GM21619 (cell line): ENCODE data around the gene CTDSP2.
"Not testable (repeated sequence)": the region's sequence is repeated elsewhere in the genome, so short reads cannot be mapped to it uniquely, and the experiment has no call there.

Experiments used
- ATAC-seq: cut with Tn5 transposase; IDR thresholded peaks from one replicate; pipeline ENCODE4 v1.9.1; 2021; ENCODE audit not compliant: unreplicated experiment

Gene CTDSP2, protein sequence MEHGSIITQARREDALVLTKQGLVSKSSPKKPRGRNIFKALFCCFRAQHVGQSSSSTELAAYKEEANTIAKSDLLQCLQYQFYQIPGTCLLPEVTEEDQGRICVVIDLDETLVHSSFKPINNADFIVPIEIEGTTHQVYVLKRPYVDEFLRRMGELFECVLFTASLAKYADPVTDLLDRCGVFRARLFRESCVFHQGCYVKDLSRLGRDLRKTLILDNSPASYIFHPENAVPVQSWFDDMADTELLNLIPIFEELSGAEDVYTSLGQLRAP

DNA sequence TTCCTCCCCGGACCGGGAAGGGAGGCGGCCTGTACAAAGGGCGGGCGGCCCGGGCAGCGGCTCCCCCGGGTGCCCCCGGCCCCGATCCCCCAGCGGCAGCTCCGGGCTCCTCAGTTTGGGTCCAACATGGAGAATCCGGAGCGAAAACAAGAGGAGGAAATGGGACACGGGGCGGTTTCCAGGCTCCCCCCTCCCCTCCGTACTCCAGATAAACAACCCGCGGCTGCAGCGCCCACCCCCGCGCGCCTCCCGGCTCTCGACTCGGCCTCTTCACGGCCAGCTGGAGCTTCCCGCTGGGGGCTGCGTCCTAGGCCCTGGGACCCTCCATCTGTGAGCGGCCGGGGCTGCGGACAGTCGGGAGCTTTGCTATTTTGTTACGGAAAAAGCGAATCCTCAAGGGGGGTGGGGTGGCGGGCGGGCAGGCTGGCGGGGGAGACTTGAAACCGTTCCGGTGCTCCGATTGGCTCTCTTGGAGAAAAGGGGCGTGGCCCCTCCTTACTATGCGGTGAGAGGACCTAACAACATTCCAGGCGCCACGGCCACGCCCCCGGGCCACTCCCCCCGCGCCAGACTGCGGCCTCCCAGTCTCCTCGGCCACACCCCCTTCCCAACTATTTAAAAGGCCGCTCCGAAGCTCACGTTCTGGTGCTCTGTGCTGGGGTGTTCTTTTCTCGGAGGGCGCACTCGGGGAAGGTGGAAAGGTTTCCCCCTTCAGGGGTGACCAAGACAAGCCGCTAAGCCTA lies at the start of gene CTDSP2:
CTDSP2 (minus strand) TSS at position 153 of the 743 bp plus-strand sequence. CDS start 294 bp downstream, outside the sequence.
- peak; percentile 46 for ATAC-seq

DNA sequence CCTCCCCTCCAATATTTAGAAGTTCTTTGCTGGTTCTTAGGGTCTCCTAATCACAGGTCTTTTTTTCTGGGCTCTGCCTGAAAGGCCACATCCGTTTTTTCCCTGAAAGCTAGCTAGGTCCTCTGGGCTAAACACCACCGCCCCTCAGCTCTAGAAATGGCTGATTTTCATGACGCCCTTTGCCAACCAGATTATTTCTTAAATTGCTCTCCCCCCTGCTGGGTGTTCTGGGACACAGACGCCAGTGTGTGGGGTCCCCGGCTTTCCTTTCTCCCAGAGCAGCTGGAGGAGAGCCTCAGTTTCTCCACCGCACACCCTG lies 49.5 kb upstream of the CTDSP2 start:
- ATAC-seq: no peak

DNA sequence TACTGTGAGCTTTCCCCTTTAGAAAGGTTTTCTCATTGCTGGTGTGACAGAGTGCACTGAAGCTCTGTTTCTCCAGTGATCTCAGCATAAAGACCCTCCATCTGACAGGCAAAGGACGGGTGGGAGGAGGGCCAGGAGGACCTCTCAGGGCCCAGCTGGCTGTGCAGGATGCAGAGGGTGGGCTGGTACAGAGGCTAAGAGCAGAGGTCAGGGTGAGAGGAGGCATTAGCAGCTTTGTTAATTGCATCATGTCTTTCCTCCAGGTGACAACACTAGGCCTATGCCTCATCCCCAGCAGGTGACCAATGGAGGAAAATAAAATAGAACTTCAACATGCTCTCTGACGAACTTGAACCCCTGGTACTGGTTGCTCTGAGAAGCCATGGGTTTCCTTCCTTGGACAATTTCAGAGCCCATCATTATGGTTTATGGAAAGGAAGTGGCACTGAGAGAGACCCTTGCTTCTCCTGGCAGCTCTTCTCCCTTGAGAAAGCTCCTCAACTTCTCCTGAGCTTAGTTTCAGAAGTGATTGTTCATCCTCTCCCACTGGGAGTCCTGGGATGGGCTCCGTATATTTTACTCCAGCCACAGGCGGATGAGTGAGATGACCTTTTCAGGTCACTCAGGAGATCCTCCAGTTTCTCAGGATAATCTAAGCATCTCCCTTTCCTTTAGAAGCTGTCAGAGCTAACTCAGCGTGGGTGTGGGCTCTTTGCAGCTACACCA lies 49.0 kb upstream of the CTDSP2 start:
- no peak for ATAC-seq

DNA sequence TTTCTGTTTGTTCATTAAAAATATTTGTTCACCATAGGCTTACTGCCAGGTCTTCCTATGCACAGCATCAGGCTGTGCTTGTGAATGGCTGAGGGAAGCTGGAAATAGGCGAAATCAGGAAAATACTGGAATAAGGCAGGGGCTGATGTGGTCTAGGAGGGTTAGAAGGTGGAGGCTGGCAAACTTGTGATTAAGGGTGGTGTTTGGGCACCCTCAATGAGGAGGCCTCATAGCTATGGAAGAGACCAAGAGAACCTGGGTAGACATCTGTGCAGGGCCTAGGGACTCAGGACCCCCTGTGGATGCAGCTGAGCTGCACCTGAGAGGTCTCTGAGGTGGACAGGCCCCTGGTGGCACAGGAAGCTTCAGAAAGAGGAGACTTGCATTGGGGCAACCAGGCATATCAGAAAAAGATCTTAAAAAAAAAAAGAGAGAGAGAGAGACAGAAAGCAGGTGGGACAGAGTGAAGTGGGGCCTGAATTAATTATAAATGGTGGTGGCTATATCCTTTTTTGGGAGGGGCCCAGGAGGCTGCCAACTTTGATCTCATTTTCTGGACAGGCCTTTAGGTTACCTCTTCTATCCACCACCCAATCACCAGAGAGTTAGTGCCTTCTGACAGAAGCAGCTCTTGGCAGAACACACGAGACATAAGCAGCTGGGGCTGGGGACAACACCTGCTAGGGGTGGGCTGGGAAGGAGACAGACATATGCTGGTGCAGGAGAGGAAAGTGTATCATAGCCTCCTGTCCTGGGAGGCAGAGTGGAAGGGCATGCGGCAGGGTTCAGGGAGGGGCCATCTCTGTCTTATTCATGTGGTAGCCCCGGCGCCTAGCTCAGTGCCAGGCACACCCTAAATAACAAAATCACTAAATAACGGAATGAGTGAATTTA lies 48.1 kb upstream of the CTDSP2 start:
- ATAC-seq: no peak

DNA sequence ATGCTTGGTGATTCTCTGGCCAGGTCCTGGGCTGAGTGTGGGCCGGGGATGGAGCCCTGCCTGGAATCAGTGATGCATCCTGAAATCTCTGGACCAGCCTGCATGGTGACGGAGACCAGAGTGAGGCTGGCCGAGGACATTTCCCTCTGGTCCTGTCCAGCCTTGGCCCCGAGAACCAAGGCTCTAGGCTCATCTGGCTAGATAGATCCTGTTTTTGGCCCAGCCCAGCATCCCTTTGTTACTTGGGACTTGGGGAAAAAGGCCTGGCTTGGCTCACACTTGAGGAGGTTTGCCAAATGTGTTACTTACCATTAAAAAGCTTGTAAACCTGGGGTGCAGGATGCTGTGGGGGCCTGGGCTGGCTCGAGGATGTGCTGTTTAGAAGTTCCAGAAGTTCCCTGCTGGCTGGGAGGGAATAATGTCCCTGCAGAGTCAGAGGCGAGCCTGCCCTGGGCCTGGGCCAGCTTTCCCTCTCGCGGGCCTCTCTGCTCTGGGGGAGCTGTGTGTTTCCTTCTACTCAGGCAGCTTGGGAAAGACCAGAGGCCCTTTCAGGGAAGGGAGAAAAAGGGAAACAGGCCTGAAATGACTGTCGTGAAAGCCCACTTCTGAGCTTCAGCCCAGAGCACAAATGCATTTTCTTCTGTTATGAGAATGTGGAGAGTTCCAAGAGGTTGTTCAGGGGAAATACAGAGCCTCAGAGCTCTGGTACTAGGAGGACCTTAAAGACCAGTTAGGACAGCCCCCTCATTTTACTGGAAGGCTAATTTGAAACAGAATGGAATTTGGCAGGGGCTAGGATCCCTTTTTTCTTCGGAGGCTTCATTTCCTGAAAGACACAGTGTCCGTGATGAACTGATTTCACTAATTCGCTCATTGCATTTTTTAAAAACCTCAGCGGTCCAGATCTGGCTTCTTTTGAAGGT lies 47.2 kb upstream of the CTDSP2 start:
- ATAC-seq: no peak

DNA sequence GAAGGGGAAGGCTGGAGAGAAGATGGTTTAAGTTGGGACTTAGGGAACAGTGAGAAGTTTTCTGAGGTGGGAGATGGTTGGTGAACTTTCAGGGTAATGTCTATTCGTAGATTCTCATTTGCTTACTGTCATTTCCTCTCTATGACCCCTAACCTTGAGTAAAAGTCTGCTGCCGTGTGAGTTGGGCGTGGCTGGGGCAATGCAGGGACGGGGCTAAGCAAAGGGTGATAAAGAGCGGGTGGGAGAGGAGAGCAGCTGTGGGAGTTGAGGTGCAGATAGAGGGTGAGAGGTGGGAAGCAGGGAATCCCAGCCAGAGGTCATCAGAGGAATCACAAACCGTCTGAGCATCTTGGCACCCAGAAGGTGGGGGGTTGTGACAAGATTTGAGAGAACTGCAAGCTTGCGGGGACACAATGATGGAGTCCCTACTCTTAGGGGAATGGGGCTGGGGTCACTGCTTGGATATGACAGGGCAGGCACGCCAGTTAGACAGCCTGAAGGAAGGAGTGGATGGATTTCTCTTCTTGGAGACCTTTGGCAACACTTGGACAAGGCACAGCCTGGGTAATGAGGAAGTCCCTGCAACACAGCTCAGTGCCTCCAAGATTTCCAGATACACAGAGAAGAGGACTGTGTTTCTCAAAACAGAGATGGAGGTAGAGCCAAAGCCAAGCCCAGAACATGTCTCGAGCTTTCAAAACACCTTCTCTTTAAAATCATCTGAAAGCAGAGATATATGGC lies 45.9 kb upstream of the CTDSP2 start:
- ATAC-seq: no peak

DNA sequence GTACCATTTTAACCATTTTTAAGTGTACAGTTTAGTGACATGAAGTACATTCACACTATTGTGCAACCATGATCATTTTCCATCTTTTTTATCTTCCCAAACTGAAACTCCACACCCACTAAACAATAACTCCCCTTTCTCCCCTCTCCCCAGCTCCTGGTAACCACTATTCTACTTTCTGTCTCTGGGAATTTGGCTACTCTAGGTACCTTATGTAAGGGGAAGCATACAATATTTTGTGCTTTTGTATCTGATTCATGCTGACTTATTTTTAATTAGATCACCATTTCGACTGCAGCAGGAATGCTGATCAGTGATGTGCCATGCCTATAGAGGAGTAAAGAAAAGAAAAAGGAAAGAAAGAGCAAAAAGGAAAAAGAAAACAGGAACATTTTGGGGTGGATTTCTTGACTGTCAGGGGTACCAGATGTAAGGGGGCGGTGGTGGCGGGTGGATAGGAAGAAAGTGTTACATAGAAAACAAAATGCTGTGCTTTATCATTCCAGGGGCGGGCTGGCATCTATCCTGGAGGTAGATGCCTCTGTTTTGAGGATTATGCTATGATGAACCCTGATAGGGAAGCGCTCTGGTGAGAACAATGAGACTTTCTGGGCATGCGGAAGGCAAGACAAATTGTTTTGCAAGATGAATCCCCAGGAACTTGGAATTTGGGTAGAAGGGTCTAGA lies 45.2 kb upstream of the CTDSP2 start:
- ATAC-seq: no peak

DNA sequence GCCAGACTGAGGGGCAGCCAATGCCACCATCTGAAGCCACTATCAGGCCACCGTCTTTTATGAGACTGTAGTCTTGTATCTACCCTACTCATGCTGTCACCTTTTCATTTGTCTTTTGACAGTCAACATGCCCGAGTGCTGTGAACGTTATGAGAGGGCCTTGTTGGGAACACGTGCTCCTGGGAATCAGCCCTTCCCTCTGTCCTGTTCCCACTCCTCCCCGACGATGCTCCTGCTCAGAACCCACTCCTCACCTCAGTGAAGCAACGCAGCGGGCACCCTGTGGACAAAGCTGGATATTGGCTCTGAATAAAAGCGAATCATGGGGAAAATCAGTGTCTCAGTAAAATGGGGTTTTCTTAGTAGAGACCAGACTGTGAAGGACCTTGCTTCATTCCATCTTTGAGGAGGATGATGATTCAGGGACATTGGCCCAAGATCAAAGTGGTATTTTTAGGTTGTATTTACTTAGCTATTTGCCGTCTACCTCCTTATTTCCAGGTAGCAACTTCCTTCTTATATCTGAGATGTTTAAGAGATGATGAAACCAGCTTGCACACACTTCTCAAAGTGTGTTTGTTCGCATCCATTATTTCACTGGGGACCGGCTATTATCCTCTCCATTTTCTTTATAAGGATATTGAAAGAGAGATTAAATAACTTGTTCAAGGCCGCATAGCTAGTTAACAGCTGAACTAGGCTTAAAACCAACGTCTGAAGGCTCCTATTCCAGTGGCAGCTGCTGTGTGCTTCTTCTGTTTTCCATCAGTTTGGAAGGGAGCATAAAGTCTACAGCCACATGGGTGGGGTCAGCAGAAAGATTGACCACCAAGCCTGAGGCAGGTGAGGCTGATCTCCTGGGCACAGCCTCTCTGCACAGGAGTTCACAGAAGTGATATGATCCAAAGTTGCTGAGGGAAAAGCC lies 43.9 kb upstream of the CTDSP2 start:
- no peak for ATAC-seq

DNA sequence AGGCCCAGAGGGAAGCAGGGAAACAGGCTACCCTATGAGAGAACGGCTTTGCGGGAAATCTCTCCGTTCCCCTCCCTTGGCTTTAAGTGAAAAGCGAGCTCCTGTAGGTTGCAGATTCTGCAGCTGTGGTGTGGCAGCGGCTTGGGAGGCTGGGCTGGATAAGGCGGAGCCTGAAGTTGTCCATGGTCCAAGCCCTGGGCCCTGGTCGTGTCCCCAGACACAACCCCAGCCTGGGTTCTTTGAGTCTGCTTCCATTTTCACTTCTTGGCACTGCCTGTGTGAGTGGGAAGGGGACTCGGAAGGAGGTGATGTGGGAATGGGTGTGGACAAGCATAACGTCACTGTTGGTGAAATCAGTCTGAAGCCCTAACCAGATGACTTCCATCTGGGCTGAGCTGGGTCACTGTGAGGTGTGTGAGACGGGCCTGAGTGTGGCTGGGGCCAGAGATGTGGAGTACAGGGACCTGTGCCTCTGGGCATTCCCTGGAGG lies 43.0 kb upstream of the CTDSP2 start:
- no peak for ATAC-seq

DNA sequence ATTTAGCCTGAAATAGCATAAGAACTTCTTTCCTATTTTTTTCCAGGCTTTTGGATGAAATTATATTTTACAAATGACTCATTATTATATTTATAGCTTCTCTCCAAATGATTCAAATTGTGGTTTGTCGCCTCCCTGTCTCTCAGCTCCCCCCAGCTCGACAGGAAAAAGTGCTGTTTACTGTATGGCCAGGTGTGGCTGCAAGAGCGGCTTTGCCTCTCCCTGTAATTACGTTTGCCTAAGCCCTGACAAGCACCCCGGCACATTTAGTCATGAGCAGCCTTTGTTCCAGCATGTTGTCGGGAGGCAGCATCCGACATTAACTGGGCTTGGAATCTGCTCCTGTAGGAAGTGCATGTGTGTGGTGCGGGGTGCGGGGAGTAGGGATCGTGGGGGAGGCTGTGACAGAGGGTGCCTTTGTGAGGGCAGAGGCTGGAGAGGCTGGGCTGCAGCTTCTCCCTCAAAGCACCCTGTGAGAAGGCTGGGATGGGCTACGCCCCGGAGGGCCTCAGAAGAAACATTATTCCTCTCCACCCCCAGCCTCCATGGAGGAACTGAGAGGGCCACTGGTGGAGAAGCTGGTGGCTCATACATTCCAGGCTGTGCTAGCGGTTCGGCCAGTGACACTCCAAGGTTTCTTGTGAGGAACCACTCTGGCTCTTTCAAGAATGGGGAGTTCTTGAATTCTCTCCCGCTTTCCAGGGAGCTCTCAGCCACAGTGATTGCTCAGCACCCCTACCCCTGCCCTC lies 42.1 kb upstream of the CTDSP2 start:
- ATAC-seq: no peak

DNA sequence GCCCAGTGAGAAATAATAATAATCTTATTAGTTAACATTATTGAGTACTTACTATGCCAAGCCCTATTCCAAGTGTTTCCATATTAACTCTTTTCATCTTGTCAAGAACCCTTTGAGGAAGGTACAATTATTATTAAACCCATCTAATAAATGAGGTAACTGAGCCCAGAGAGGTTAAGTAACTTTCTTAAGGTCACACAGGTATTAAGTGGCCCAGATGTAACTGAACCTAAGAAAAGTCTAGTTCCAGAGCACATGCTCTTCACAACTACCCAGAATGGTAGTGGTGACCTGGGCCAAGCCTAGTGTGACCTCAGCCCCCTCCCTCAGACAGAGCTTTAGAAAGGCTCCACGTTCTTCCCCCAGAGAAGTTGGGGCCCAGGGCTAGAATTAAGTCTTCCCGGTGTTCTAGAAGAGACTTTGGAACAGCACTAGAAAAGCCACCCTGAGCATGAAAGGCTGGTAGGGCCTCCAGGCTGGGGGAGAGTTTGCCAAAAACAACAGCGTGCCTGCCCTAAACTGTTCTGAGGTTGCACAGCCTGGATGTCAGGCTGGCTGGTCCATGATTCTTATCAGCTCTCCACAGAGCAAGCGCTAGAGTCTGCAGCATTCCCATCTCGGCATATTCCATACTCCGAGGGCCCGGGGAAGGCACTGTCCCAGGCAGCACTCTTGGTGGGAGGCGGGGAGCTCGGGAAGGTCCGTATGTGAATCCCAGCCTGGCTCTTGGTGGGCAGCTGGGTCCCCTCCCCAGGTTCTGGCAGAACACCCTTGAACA lies 41.3 kb upstream of the CTDSP2 start:
- no peak for ATAC-seq

DNA sequence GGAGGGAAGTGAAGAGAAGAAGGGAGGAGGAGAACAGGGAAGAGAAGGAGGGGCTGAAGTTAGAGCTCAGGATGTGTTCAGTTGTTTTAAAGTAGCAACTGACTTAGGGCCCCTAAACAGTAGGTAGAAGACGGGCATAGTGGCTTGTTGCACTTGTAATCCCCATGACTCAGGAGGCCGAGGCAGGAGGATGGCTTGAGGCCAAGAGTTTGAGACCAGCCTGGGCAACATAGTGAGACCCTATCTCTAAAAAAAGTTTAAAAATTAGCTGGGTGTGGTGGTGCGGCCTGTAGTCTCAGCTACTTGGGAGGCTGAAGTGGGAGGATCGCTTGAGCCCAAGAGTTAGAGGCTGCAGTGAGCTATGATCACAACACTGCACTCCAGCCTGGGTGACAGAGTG lies 40.4 kb upstream of the CTDSP2 start:
- not testable (repeated sequence) for ATAC-seq

DNA sequence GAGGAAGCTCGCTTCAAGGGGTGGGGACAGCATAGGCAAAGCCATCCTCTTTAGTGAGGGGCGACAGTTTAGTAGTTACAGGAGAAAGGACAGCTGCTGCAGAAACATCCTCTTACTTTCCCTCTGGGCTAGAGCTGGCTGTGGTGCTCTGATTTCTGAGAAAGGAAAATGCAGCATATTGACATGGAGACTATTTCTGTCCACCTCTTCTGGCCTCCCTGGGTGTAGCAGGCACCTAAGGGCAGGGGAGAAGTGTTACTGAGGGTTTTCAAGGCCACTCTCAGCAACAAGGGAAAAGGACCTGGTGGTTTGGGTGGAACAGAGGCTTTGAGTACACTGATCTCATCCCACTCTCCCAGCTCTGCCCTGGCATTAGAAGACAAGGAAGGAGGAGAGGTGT lies 40.0 kb upstream of the CTDSP2 start:
- no peak for ATAC-seq

DNA sequence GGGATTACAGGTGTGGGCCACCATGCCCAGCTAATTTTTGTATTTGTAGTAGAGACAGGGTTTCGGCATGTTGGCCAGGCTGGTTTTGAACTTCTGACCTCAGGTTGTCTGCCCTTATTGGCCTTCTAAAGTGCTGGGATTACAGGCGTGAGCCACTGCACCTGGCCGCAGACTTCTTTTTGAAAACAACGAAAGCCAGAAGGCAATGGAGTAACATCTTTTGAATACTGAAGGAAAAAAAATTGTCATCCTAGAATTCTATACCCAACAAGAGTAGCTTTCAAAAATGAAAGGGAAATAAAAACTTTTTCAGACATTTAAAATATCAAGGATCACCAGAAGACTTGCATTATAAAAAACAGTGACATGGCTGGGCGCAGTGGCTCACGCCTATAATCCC lies 38.7 kb upstream of the CTDSP2 start:
- ATAC-seq: no peak

DNA sequence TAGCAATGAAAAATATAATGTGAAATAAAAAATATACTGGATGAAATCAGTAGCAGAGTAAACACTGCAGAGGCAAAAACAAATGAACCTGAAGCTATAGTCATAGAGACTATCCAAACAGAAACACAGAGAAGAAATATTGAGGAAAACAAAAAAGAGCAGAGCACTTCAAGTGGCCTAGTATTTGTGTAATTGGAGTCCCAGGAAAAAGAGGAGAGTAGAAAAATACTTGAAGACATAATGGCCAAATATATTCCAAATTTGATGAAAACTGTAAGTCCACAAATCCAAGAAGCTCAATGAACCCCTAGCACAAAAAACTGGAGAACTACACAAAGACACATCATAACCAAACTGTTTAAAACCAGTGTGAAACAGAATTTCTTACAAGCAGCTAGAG lies 37.2 kb upstream of the CTDSP2 start:
- no peak for ATAC-seq

DNA sequence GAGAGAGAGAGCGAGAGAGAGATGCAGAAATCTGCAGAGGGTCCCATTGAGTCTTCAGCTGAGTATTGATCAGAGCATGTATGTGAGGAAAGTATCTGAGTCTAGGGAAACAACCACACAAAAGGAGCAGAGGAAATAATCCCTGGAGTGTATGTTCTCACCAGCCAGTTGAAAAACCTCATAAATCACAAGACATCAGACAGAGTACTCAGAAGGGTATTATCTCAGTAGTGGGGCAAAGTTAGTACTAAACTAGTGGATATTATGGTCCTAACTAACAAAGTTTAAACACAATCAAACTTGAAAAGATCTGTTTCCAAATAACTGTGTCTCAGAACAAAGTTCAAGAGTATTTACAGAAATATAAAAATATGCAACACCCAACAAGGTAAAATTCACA lies 36.5 kb upstream of the CTDSP2 start:
- no peak for ATAC-seq
